ENCODE measurements around the gene TIGIT.

Gene TIGIT

DNA sequence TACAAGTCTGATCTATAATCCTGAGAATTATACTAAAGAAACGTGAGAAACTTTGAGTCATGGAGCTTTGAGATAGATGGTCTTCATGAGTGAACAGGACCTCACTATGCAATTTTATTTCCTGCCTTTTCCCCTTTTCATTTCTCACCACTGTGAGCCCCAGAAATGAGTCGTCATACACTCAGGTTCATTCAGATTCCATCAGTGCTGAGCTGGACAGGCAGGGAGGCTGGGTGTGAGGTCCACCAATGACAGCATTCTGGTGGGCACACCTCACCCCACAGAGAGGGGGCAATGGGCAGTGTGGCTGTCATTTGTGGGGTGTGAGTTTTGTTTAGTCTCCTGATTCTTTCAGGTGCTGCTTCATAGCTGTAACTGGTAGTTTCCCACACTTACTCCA is 16.9 kb downstream of the TIGIT start:
- H3K36me3 ChIP-seq (ENCODE audit: insufficient read depth, insufficient read length, low read length) = no peaks in the 10 kb centered on the region
- DNase-seq (ENCODE audit: low read depth, low spot score) = no peak
- no peak for TF ChIP-seq SUZ12 (IDR thresholded peaks at IDR 0.05; ENCODE audit: extremely low read depth, insufficient read depth, insufficient read length)
- no peak for TF ChIP-seq YY1 (IDR thresholded peaks at IDR 0.05; ENCODE audit: insufficient read depth, insufficient read length)
- TF ChIP-seq ZNF274 (IDR thresholded peaks at IDR 0.05; ENCODE audit: low read depth, low read length) = no peak

DNA sequence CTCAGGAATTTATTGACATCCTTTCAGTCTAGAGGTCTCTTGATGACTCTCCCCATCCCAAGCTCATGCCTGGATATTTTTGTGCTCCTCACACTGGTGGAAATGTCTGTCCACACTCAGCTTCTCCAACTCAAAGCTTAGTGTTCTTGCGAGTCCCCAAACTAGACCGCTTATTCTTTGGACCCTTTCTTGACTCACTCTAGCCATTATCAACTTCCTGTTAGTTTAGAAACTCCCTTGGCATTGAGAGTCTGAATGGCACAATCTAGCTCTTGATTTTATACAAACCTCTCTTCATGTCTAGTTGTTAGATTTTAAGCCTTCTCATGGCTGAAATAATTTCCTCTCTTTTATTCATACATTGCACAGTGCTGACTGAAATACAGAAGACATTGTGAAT is 19.6 kb downstream of the TIGIT start:
- no peaks in the 10 kb centered on the region for H3K36me3 ChIP-seq (ENCODE audit: insufficient read depth, insufficient read length, low read length)
- no peak overlapping the region for H3K4me3 ChIP-seq (ENCODE audit: insufficient read length, low read depth)
- no peak for TF ChIP-seq YY1 (IDR thresholded peaks at IDR 0.05; ENCODE audit: insufficient read depth, insufficient read length)
- TF ChIP-seq SUZ12 (IDR thresholded peaks at IDR 0.05; ENCODE audit: extremely low read depth, insufficient read depth, insufficient read length) = no peak
- TF ChIP-seq ZNF274 (IDR thresholded peaks at IDR 0.05; ENCODE audit: low read depth, low read length) = no peak

More for the DNA sequence above, 16.9 kb downstream of the TIGIT start:
- H3K9ac ChIP-seq (ENCODE audit: insufficient read length, low read depth) = no peak overlapping the region
- no peak overlapping the region for H3K4me3 ChIP-seq (ENCODE audit: insufficient read length, low read depth)
- no peaks in the 10 kb centered on the region for H3K27me3 ChIP-seq (ENCODE audit: insufficient read depth, insufficient read length)
- no peaks in the 10 kb centered on the region for H3K9me3 ChIP-seq (ENCODE audit: insufficient read depth, low read length)
- no peaks in the 10 kb centered on the region for H3K4me1 ChIP-seq (ENCODE audit: insufficient read depth, insufficient read length)

GRCh38 chr3:114314282-114314681 is 20.5 kb downstream of the TIGIT start:
- no peak for DNase-seq (ENCODE audit: low read depth, low spot score)
- no peaks in the 10 kb centered on the region for H3K36me3 ChIP-seq (ENCODE audit: insufficient read depth, insufficient read length, low read length)
- TF ChIP-seq SUZ12 (IDR thresholded peaks at IDR 0.05; ENCODE audit: extremely low read depth, insufficient read depth, insufficient read length) = no peak
- TF ChIP-seq ZNF274 (IDR thresholded peaks at IDR 0.05; ENCODE audit: low read depth, low read length) = no peak
- no peak for TF ChIP-seq YY1 (IDR thresholded peaks at IDR 0.05; ENCODE audit: insufficient read depth, insufficient read length)
- no peaks in the 10 kb centered on the region for H3K9me3 ChIP-seq (ENCODE audit: insufficient read depth, low read length)
- H3K4me3 ChIP-seq (ENCODE audit: insufficient read length, low read depth) = no peak overlapping the region
- H3K27me3 ChIP-seq (ENCODE audit: insufficient read depth, insufficient read length) = no peaks in the 10 kb centered on the region
- H3K9ac ChIP-seq (ENCODE audit: insufficient read length, low read depth) = no peak overlapping the region
- peaks cover 4% of the 10 kb centered on the region for H3K4me1 ChIP-seq (ENCODE audit: insufficient read depth, insufficient read length)

More for the DNA sequence above, 19.6 kb downstream of the TIGIT start:
- DNase-seq (ENCODE audit: low read depth, low spot score) = no peak
- Histone ChIP-seq H3K9me3 (ENCODE audit: insufficient read depth, low read length) (no peaks in the 10 kb centered on the region), H3K27me3 (ENCODE audit: insufficient read depth, insufficient read length) (no peaks in the 10 kb centered on the region), H3K4me1 (ENCODE audit: insufficient read depth, insufficient read length) (peaks cover 4% of the 10 kb centered on the region), H3K9ac (ENCODE audit: insufficient read length, low read depth) (no peak overlapping the region)

DNA sequence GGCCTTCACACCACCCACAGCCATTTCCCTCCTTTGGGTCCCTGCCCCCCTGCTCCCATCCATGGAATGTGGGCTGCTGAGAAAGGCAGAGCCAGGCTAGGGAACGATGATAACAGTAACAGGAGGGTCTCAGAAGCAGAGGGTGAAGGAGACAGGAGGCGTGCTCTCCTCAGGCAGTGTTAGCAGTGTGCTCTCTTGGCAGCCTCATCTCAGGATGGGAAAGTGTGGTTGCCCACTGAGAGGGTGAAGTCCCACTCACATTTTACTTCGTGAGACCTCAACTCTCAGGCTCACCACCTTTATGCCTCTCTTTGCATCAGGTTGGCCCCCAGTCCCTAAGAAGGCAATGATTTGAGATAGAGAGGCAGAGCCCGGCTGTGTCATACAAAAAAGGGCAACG is 24.5 kb downstream of the TIGIT start:
- Histone ChIP-seq H3K4me1 (ENCODE audit: insufficient read depth, insufficient read length) (peaks cover 4% of the 10 kb centered on the region), H3K4me3 (ENCODE audit: insufficient read length, low read depth) (no peak overlapping the region), H3K9me3 (ENCODE audit: insufficient read depth, low read length) (no peaks in the 10 kb centered on the region), H3K36me3 (ENCODE audit: insufficient read depth, insufficient read length, low read length) (no peaks in the 10 kb centered on the region), H3K9ac (ENCODE audit: insufficient read length, low read depth) (no peak overlapping the region), H3K27me3 (ENCODE audit: insufficient read depth, insufficient read length) (no peaks in the 10 kb centered on the region)
- no peak for DNase-seq (ENCODE audit: low read depth, low spot score)
- TF ChIP-seq ZNF274 (IDR thresholded peaks at IDR 0.05; ENCODE audit: low read depth, low read length) = no peak

DNA sequence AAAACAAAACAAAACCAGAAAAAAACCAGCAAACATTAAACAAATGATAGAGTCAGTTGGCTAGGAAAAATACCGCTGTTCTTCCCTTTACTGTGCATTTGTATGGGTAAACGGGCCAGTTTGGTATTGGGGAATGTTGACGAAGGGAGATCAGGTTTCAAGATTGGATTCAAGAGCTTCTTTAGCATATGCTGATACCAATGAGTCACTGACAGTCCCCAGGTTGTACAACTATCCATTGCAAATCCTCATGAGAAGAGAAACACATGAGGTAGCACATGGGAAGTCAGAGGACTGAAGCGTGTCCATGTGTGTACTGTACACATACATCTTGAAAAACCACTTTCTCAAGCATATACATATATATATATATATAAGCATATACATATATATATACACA is 25.6 kb downstream of the TIGIT start:
- DNase-seq (ENCODE audit: low read depth, low spot score) = peak; percentile 87

GRCh38 chr3:114320246-114320645 is 26.4 kb downstream of the TIGIT start:
- Histone ChIP-seq H3K27me3 (ENCODE audit: insufficient read depth, insufficient read length) (no peaks in the 10 kb centered on the region), H3K4me1 (ENCODE audit: insufficient read depth, insufficient read length) (peaks cover 4% of the 10 kb centered on the region), H3K9ac (ENCODE audit: insufficient read length, low read depth) (no peak overlapping the region), H3K4me3 (ENCODE audit: insufficient read length, low read depth) (no peak overlapping the region), H3K9me3 (ENCODE audit: insufficient read depth, low read length) (no peaks in the 10 kb centered on the region), H3K36me3 (ENCODE audit: insufficient read depth, insufficient read length, low read length) (no peaks in the 10 kb centered on the region)
- TF ChIP-seq ZNF274 (IDR thresholded peaks at IDR 0.05; ENCODE audit: low read depth, low read length) = no peak
- TF ChIP-seq SUZ12 (IDR thresholded peaks at IDR 0.05; ENCODE audit: extremely low read depth, insufficient read depth, insufficient read length) = no peak
- no peak for TF ChIP-seq YY1 (IDR thresholded peaks at IDR 0.05; ENCODE audit: insufficient read depth, insufficient read length)
- no peak for DNase-seq (ENCODE audit: low read depth, low spot score)

More for the DNA sequence above, 25.6 kb downstream of the TIGIT start:
- Histone ChIP-seq H3K9ac (ENCODE audit: insufficient read length, low read depth) (no peak overlapping the region), H3K4me1 (ENCODE audit: insufficient read depth, insufficient read length) (peaks cover 4% of the 10 kb centered on the region), H3K4me3 (ENCODE audit: insufficient read length, low read depth) (no peak overlapping the region), H3K9me3 (ENCODE audit: insufficient read depth, low read length) (no peaks in the 10 kb centered on the region), H3K27me3 (ENCODE audit: insufficient read depth, insufficient read length) (no peaks in the 10 kb centered on the region), H3K36me3 (ENCODE audit: insufficient read depth, insufficient read length, low read length) (no peaks in the 10 kb centered on the region)
- no peak for TF ChIP-seq YY1 (IDR thresholded peaks at IDR 0.05; ENCODE audit: insufficient read depth, insufficient read length)
- TF ChIP-seq SUZ12 (IDR thresholded peaks at IDR 0.05; ENCODE audit: extremely low read depth, insufficient read depth, insufficient read length) = no peak
- no peak for TF ChIP-seq ZNF274 (IDR thresholded peaks at IDR 0.05; ENCODE audit: low read depth, low read length)

- Histone ChIP-seq H3K4me1 (ENCODE audit: insufficient read depth, insufficient read length) (no peaks in the 10 kb centered on the region), H3K36me3 (ENCODE audit: insufficient read depth, insufficient read length, low read length) (no peaks in the 10 kb centered on the region), H3K27me3 (ENCODE audit: insufficient read depth, insufficient read length) (no peaks in the 10 kb centered on the region), H3K9ac (ENCODE audit: insufficient read length, low read depth) (no peak overlapping the region), H3K9me3 (ENCODE audit: insufficient read depth, low read length) (no peaks in the 10 kb centered on the region), H3K4me3 (ENCODE audit: insufficient read length, low read depth) (no peak overlapping the region)
- no peak for TF ChIP-seq YY1 (IDR thresholded peaks at IDR 0.05; ENCODE audit: insufficient read depth, insufficient read length)
- no peak for TF ChIP-seq ZNF274 (IDR thresholded peaks at IDR 0.05; ENCODE audit: low read depth, low read length)
- TF ChIP-seq SUZ12 (IDR thresholded peaks at IDR 0.05; ENCODE audit: extremely low read depth, insufficient read depth, insufficient read length) = no peak
- DNase-seq (ENCODE audit: low read depth, low spot score) = no peak
These were observed 29.9 kb downstream of the TIGIT start for GRCh38 chr3:114323546-114324254.
